ENCODE measurements around the gene RINL. TPM values are rescaled to one million over a fixed set of nuclear protein-coding genes. Genes with fewer than 3 reads are reported as not detected.

Gene RINL
- total and polyA plus RNA-seq, 9 donors = 9.3 to 14.4 (median 11.3) TPM

GRCh38 chr19:38819231-38819920 lies 58.7 kb downstream of the RINL start:
- Histone ChIP-seq H3K4me1 (ENCODE audit: control insufficient read depth, insufficient read depth, low read length) (peaks cover 10% of the 10 kb centered on the region), H3K36me3 (ENCODE audit: control insufficient read depth, insufficient read depth, low read length) (peaks cover 35% of the 10 kb centered on the region), H3K9me3 (replicated peaks; ENCODE audit: control insufficient read depth, low read depth, low read length) (no peaks in the 10 kb centered on the region), H3K4me3 (ENCODE audit: low read length) (no peak overlapping the region), H3K27me3 (ENCODE audit: control insufficient read depth, insufficient read depth, low read length) (no peaks in the 10 kb centered on the region), H3K27ac (ENCODE audit: low read length) (peak overlapping the region; percentile 16)
- 77% methylated on average over 10 of the region's 13 CpGs for WGBS (ENCODE audit: insufficient coverage)
- DNase-seq = peak; percentile 27

Other genes starting within 250 kb of the RINL start
- gene ACTN4, start 230.6 kb downstream of the RINL start, total RNA-seq = 68.8 TPM
- 100 to 1,000 TPM; 163 to 281 (median 224) TPM for gene ACTN4, start 230.6 kb downstream of the RINL start, polyA plus RNA-seq (ENCODE audit: insufficient read depth in 1 of 8, insufficient read length in 8 of 8, low replicate concordance in 1 of 8)
- gene CAPN12, start 133.8 kb downstream of the RINL start, total RNA-seq = 0.62 TPM
- gene CAPN12, start 133.8 kb downstream of the RINL start, polyA plus RNA-seq (ENCODE audit: insufficient read depth in 1 of 8, insufficient read length in 8 of 8, low replicate concordance in 1 of 8) = 1 to 10 TPM in 6 of 8 donors, under 1 TPM in 2; 0.23 to 2.1 (median 1.2) TPM
- 0.22 TPM for gene LGALS7, start 104.8 kb downstream of the RINL start, total RNA-seq
- gene LGALS7, start 104.8 kb downstream of the RINL start, polyA plus RNA-seq (ENCODE audit: insufficient read depth in 1 of 8, insufficient read length in 8 of 8, low replicate concordance in 1 of 8) = 1 to 10 TPM in 2 of 8 donors, under 1 TPM in 3, not detected in 3; 0.35 to 1.1 (median 0.93) TPM
- 2.3 TPM for gene LGALS7B, start 89.1 kb downstream of the RINL start, total RNA-seq
- gene LGALS7B, start 89.1 kb downstream of the RINL start, polyA plus RNA-seq (ENCODE audit: insufficient read depth in 1 of 8, insufficient read length in 8 of 8, low replicate concordance in 1 of 8) = 10 to 100 TPM in 1 of 8 donors, 1 to 10 TPM in 3, under 1 TPM in 3, not detected in 1; 0.45 to 44.5 (median 1.1) TPM
- gene LGALS4, start 65.3 kb downstream of the RINL start, total RNA-seq = 0.89 TPM
- gene LGALS4, start 65.3 kb downstream of the RINL start, polyA plus RNA-seq (ENCODE audit: insufficient read depth in 1 of 8, insufficient read length in 8 of 8, low replicate concordance in 1 of 8) = 10 to 100 TPM in 2 of 8 donors, 1 to 10 TPM in 3, under 1 TPM in 3; 0.67 to 45.5 (median 1.5) TPM
- gene ECH1, start 46.5 kb downstream of the RINL start, total RNA-seq = 34.1 TPM
- gene ECH1, start 46.5 kb downstream of the RINL start, polyA plus RNA-seq (ENCODE audit: insufficient read depth in 1 of 8, insufficient read length in 8 of 8, low replicate concordance in 1 of 8) = 100 to 1,000 TPM; 125 to 180 (median 152) TPM
- gene HNRNPL, start 28.3 kb downstream of the RINL start, total RNA-seq = 195 TPM
- 100 to 1,000 TPM; 242 to 355 (median 288) TPM for gene HNRNPL, start 28.3 kb downstream of the RINL start, polyA plus RNA-seq (ENCODE audit: insufficient read depth in 1 of 8, insufficient read length in 8 of 8, low replicate concordance in 1 of 8)
- 100 TPM for gene SIRT2, start 21.3 kb upstream of the RINL start, total RNA-seq
- 100 to 1,000 TPM in 6 of 8 donors, 10 to 100 TPM in 2; 92.7 to 129 (median 109) TPM for gene SIRT2, start 21.3 kb upstream of the RINL start, polyA plus RNA-seq (ENCODE audit: insufficient read depth in 1 of 8, insufficient read length in 8 of 8, low replicate concordance in 1 of 8)
- gene NFKBIB, start 21.7 kb upstream of the RINL start, total RNA-seq = 8.3 TPM
- gene NFKBIB, start 21.7 kb upstream of the RINL start, polyA plus RNA-seq (ENCODE audit: insufficient read depth in 1 of 8, insufficient read length in 8 of 8, low replicate concordance in 1 of 8) = 10 to 100 TPM in 6 of 8 donors, 1 to 10 TPM in 2; 9.8 to 11.6 (median 11.2) TPM
- 2.5 TPM for gene CCER2, start 33.9 kb upstream of the RINL start, total RNA-seq
- 1 to 10 TPM; 4.4 to 9.2 (median 6.8) TPM for gene CCER2, start 33.9 kb upstream of the RINL start, polyA plus RNA-seq (ENCODE audit: insufficient read depth in 1 of 8, insufficient read length in 8 of 8, low replicate concordance in 1 of 8)
- gene SARS2, start 52.5 kb upstream of the RINL start, total RNA-seq = 18.0 TPM
- gene SARS2, start 52.5 kb upstream of the RINL start, polyA plus RNA-seq (ENCODE audit: insufficient read depth in 1 of 8, insufficient read length in 8 of 8, low replicate concordance in 1 of 8) = 10 to 100 TPM; 20.3 to 36.7 (median 26.9) TPM
- 19.6 TPM for gene MRPS12, start 52.7 kb upstream of the RINL start, total RNA-seq
- 10 to 100 TPM; 19.6 to 22.7 (median 20.8) TPM for gene MRPS12, start 52.7 kb upstream of the RINL start, polyA plus RNA-seq (ENCODE audit: insufficient read depth in 1 of 8, insufficient read length in 8 of 8, low replicate concordance in 1 of 8)
- gene FBXO17, start 97.5 kb upstream of the RINL start, total RNA-seq = 30.7 TPM
- gene FBXO17, start 97.5 kb upstream of the RINL start, polyA plus RNA-seq (ENCODE audit: insufficient read depth in 1 of 8, insufficient read length in 8 of 8, low replicate concordance in 1 of 8) = 10 to 100 TPM; 25.0 to 36.7 (median 28.8) TPM
- 1.4 TPM for gene FBXO27, start 154.3 kb upstream of the RINL start, total RNA-seq
- 1 to 10 TPM; 1.5 to 5.5 (median 3.3) TPM for gene FBXO27, start 154.3 kb upstream of the RINL start, polyA plus RNA-seq (ENCODE audit: insufficient read depth in 1 of 8, insufficient read length in 8 of 8, low replicate concordance in 1 of 8)
- gene ACP7, start 206.1 kb upstream of the RINL start, total RNA-seq = 0.09 TPM
- gene ACP7, start 206.1 kb upstream of the RINL start, polyA plus RNA-seq (ENCODE audit: insufficient read depth in 1 of 8, insufficient read length in 8 of 8, low replicate concordance in 1 of 8) = under 1 TPM in 7 of 8 donors, not detected in 1; 0.05 to 0.28 (median 0.11) TPM
- gene PAK4, start 247.5 kb upstream of the RINL start, total RNA-seq = 3.5 TPM
- gene PAK4, start 247.5 kb upstream of the RINL start, polyA plus RNA-seq (ENCODE audit: insufficient read depth in 1 of 8, insufficient read length in 8 of 8, low replicate concordance in 1 of 8) = 10 to 100 TPM; 15.8 to 29.2 (median 21.9) TPM

All from muscle of leg (tissue), 11 donors.